Measurements from ENCODE around the gene BMPR1B.
"Not testable (repeated sequence)": the region's sequence is repeated elsewhere in the genome, so short reads cannot be mapped to it uniquely, and the experiment has no call there.

- TF ChIP-seq POLR2AphosphoS5, POLR2A, SPI1 (IDR thresholded peaks at IDR 0.05; ENCODE audit: low read depth, low read length): not testable (repeated sequence)
These were observed 74.6 kb downstream of the BMPR1B start for GRCh38 chr4:94832329-94832728.

Measured in GM12891 (cell line).